Testis (tissue), 2 donors: ENCODE results near the gene FBXL7.

Experiments used
- POLR2A ChIP-seq: fragments of 450-650 bp; IDR thresholded peaks from one replicate; pipeline ENCODE4 v1.6.1; 2017; ENCODE audit warnings: antibody characterized with exemption, mild to moderate bottlenecking, moderate library complexity
- TF ChIP-seq, protein P1 (sequence below), 3 experiments: fragments of 450-650 bp in 2 of 3; fragments of 200-600 bp in 1 of 3; sonication (generic) in 1 of 3; IDR thresholded peaks; one replicate each; pipeline ENCODE4 v1.5.1; 2016 to 2019; ENCODE audit warnings: antibody characterized with exemption in 3 of 3, mild to moderate bottlenecking in 2 of 3, moderate library complexity in 1 of 3

DNA sequence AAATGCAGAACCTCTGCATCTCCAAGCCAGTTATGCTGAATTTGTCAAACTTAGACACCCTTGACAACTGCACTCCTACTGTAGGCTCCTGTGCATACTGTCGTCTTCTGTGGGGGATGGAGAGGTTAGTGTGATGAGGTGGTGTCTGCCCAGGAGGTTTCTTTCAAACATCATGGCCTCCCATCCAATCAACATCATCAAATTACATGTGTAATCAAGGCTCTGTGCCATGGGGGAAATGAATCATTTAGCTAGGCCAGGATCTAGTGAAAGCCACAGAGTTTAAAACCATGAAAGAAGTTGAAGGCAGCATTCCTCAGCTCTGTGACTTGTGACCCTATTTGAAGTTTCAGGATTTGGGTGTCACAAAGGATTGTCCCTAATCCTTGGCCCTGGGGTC lies 439.0 kb downstream of the FBXL7 start:
- TF ChIP-seq, protein P1, sequence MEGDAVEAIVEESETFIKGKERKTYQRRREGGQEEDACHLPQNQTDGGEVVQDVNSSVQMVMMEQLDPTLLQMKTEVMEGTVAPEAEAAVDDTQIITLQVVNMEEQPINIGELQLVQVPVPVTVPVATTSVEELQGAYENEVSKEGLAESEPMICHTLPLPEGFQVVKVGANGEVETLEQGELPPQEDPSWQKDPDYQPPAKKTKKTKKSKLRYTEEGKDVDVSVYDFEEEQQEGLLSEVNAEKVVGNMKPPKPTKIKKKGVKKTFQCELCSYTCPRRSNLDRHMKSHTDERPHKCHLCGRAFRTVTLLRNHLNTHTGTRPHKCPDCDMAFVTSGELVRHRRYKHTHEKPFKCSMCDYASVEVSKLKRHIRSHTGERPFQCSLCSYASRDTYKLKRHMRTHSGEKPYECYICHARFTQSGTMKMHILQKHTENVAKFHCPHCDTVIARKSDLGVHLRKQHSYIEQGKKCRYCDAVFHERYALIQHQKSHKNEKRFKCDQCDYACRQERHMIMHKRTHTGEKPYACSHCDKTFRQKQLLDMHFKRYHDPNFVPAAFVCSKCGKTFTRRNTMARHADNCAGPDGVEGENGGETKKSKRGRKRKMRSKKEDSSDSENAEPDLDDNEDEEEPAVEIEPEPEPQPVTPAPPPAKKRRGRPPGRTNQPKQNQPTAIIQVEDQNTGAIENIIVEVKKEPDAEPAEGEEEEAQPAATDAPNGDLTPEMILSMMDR (IDR thresholded peaks at IDR 0.05): no peak
- no peak for TF ChIP-seq POLR2A
